H1 (cell line): ENCODE measurements around the gene TMEM163. TPM values are rescaled to one million over a fixed set of nuclear protein-coding genes. Genes with fewer than 3 reads are reported as not detected.

ENCODE experiments used
- CTCF ChIA-PET: fragments of 300-600 bp; sonication (Branson Sonifier 250); formaldehyde crosslinking; loops from one replicate; lab custom pipeline; 2021; ENCODE audit not compliant: partially characterized antibody; lab: Charles Lee
- POLR2A ChIA-PET: fragments of 300-600 bp; sonication (Branson Sonifier 250); formaldehyde crosslinking; loops from one replicate; lab custom pipeline; 2021; ENCODE audit warnings: inconsistent platforms; ENCODE audit not compliant: partially characterized antibody; lab: Charles Lee
- DNase-seq, 2 experiments: peaks; one replicate each; pipeline versions ENCODE4 v3.0.0 to v3.0.0-alpha.2; 2010 to 2022; ENCODE audit warnings: low spot score in 2 of 2, low read depth in 1 of 2, mixed read lengths in 1 of 2
- FAIRE-seq: peaks from 2 replicates; lab custom pipeline; 2011; peaks lifted over from hg19 to GRCh38; lab: Jason Lieb, UNC
- H2AFZ ChIP-seq: 2 replicates; pipeline ENCODE4 v1.8.1; 2012; ENCODE audit warnings: low read length, inconsistent platforms
- H2AK5ac ChIP-seq: 2 replicates; pipeline ENCODE4 v1.6.1; 2013; ENCODE audit warnings: low read depth, low read length
- H2BK120ac ChIP-seq: replicated peaks from 2 replicates; pipeline ENCODE3; 2013; ENCODE audit warnings: low read depth, low read length, inconsistent platforms
- H2BK12ac ChIP-seq: 2 replicates; pipeline ENCODE4 v1.6.1; 2013; ENCODE audit warnings: low read depth, low read length
- H2BK15ac ChIP-seq: 2 replicates; pipeline ENCODE4 v1.6.1; 2013; ENCODE audit warnings: low read length
- H2BK20ac ChIP-seq: 2 replicates; pipeline ENCODE4 v1.6.1; 2013; ENCODE audit warnings: low read length
- H2BK5ac ChIP-seq: 2 replicates; pipeline ENCODE4 v1.6.1; 2013; ENCODE audit warnings: low read depth, low read length
- H3K14ac ChIP-seq: 2 replicates; pipeline ENCODE4 v1.6.1; 2013; ENCODE audit warnings: inconsistent platforms; ENCODE audit not compliant: insufficient read length
- H3K18ac ChIP-seq: 2 replicates; pipeline ENCODE4 v1.6.1; 2013; ENCODE audit warnings: low read length; ENCODE audit errors: extremely low read depth
- H3K23ac ChIP-seq: 2 replicates; pipeline ENCODE4 v1.6.1; 2013; ENCODE audit warnings: inconsistent platforms; ENCODE audit not compliant: insufficient read length
- H3K23me2 ChIP-seq: 2 replicates; pipeline ENCODE4 v1.6.1; 2013; ENCODE audit warnings: low read depth, low read length
- H3K27ac ChIP-seq: 2 replicates; pipeline ENCODE4 v1.6.1; 2011; ENCODE audit warnings: low read depth, low read length, inconsistent platforms
- H3K27me3 ChIP-seq, 4 experiments: replicated peaks in 1 of 4; 1 replicate in 1 of 4; 2 replicates in 3 of 4; pipeline versions ENCODE4 v1.6.1 to v1.8.1; 2011 to 2013; ENCODE audit warnings: low read length in 3 of 4, mild to moderate bottlenecking in 3 of 4, inconsistent platforms in 2 of 4, mixed read lengths in 2 of 4, moderate library complexity in 1 of 4; ENCODE audit not compliant: control insufficient read depth in 3 of 4, insufficient read depth in 3 of 4; ENCODE audit errors: extremely low read depth in 1 of 4
- H3K36me3 ChIP-seq, 4 experiments: 2 replicates each; pipeline versions ENCODE4 v1.6.1 to v1.8.1; 2011 to 2013; ENCODE audit warnings: mild to moderate bottlenecking in 4 of 4, low read length in 3 of 4, moderate library complexity in 2 of 4, control low read depth in 1 of 4, inconsistent platforms in 1 of 4; ENCODE audit not compliant: insufficient read depth in 4 of 4, control insufficient read depth in 2 of 4
- H3K4ac ChIP-seq: replicated peaks from 2 replicates; pipeline ENCODE3; 2013; ENCODE audit warnings: low read length, low read depth, mixed read lengths, inconsistent platforms; ENCODE audit not compliant: insufficient read length
- H3K4me1 ChIP-seq, 4 experiments: replicated peaks in 1 of 4; 1 replicate in 1 of 4; 2 replicates in 3 of 4; pipeline versions ENCODE4 v1.6.1 to v1.8.1; 2011 to 2013; ENCODE audit warnings: low read length in 3 of 4, inconsistent platforms in 2 of 4, mixed read lengths in 1 of 4; ENCODE audit not compliant: insufficient read depth in 4 of 4, control insufficient read depth in 3 of 4
- H3K4me2 ChIP-seq, 2 experiments: 2 replicates each; pipeline versions ENCODE4 v1.6.1 to v1.8.1; 2011 to 2013; ENCODE audit warnings: low read depth in 2 of 2, low read length in 2 of 2, control low read depth in 1 of 2, inconsistent platforms in 1 of 2, mild to moderate bottlenecking in 1 of 2; ENCODE audit not compliant: insufficient read depth in 1 of 2
- H3K4me3 ChIP-seq, 4 experiments: fragments of 200-600, 300-600 bp in 1 of 4; sonication (generic), shearing (Covaris generic), sonication (Bioruptor Twin) in 1 of 4; 2 replicates each; pipeline versions ENCODE4 v1.5.1 to v1.8.1; 2011 to 2016; ENCODE audit warnings: low read length in 4 of 4, low read depth in 3 of 4, control low read depth in 2 of 4, inconsistent platforms in 2 of 4, mild to moderate bottlenecking in 2 of 4, mixed read lengths in 1 of 4, moderate library complexity in 1 of 4; ENCODE audit not compliant: insufficient read depth in 2 of 4; ENCODE audit errors: extremely low read depth in 1 of 4
- H3K56ac ChIP-seq: replicated peaks from 2 replicates; pipeline ENCODE3; 2013; ENCODE audit warnings: low read depth, mild to moderate bottlenecking, mixed read lengths, low read length, inconsistent platforms; ENCODE audit not compliant: insufficient read length
- H3K79me1 ChIP-seq: 2 replicates; pipeline ENCODE4 v1.6.1; 2013; ENCODE audit warnings: low read depth, low read length, control low read depth
- H3K79me2 ChIP-seq, 2 experiments: 2 replicates each; pipeline versions ENCODE4 v1.6.1 to v1.8.1; 2012 to 2013; ENCODE audit warnings: low read length in 2 of 2, mild to moderate bottlenecking in 2 of 2, inconsistent platforms in 1 of 2; ENCODE audit not compliant: insufficient read depth in 2 of 2, control insufficient read depth in 1 of 2
- H3K9ac ChIP-seq, 4 experiments: replicated peaks in 1 of 4; 1 replicate in 1 of 4; 2 replicates in 3 of 4; pipeline versions ENCODE4 v1.6.1 to v1.8.1; 2011 to 2013; ENCODE audit warnings: low read depth in 3 of 4, low read length in 3 of 4, control low read depth in 2 of 4, mild to moderate bottlenecking in 2 of 4, moderate library complexity in 2 of 4, inconsistent platforms in 1 of 4; ENCODE audit errors: extremely low read depth in 1 of 4
- H3K9me3 ChIP-seq, 2 experiments: 2 replicates each; pipeline versions ENCODE4 v1.6.1 to v1.8.1; 2012 to 2013; ENCODE audit warnings: mild to moderate bottlenecking in 2 of 2, moderate library complexity in 2 of 2, control low read depth in 1 of 2, inconsistent platforms in 1 of 2, low read depth in 1 of 2, low read length in 1 of 2, mixed read lengths in 1 of 2; ENCODE audit not compliant: insufficient read depth in 2 of 2
- H4K20me1 ChIP-seq, 2 experiments: replicated peaks in 1 of 2; 2 replicates each; pipeline versions ENCODE3 to v1.8.1; 2011 to 2013; ENCODE audit warnings: inconsistent platforms in 2 of 2, low read length in 2 of 2, mild to moderate bottlenecking in 1 of 2; ENCODE audit not compliant: insufficient read depth in 2 of 2, control insufficient read depth in 1 of 2
- H4K5ac ChIP-seq: 2 replicates; pipeline ENCODE4 v1.6.1; 2013; ENCODE audit warnings: low read length, low read depth, mixed read lengths, inconsistent platforms; ENCODE audit not compliant: insufficient read length
- H4K8ac ChIP-seq: 2 replicates; pipeline ENCODE4 v1.8.0; 2013; ENCODE audit warnings: mild to moderate bottlenecking, moderate library complexity, low read length, inconsistent platforms; ENCODE audit not compliant: insufficient read depth; ENCODE audit errors: extremely low read depth
- H4K91ac ChIP-seq: replicated peaks from 2 replicates; pipeline ENCODE3; 2013; ENCODE audit warnings: low read length, mixed read lengths, inconsistent platforms; ENCODE audit not compliant: insufficient read length
- EP300 ChIP-seq, 2 experiments: IDR thresholded peaks; 1 replicate in 1 of 2; 2 replicates in 1 of 2; pipeline ENCODE4 v1.6.1; 2011 to 2012; ENCODE audit warnings: low read depth in 2 of 2, low read length in 2 of 2, mild to moderate bottlenecking in 2 of 2, borderline replicate concordance in 1 of 2, inconsistent platforms in 1 of 2, moderate library complexity in 1 of 2
- EZH2 ChIP-seq: fragments of 200-600 bp; sonication (generic); IDR thresholded peaks from 2 replicates; pipeline ENCODE4 v1.7.1; 2012; ENCODE audit warnings: low read depth, mild to moderate bottlenecking, moderate library complexity, low read length, inconsistent platforms; ENCODE audit not compliant: severe bottlenecking
- GTF2F1 ChIP-seq: IDR thresholded peaks from 2 replicates; pipeline ENCODE4 v1.6.1; 2012; ENCODE audit warnings: low read depth, low read length, improper control_type of control experiment, borderline replicate concordance
- JUND ChIP-seq: IDR thresholded peaks from 2 replicates; pipeline ENCODE4 v1.6.1; 2011; ENCODE audit warnings: mild to moderate bottlenecking, improper control_type of control experiment, low read length
- POLR2AphosphoS5 ChIP-seq: IDR thresholded peaks from 2 replicates; pipeline ENCODE4 v1.6.1; 2011; ENCODE audit warnings: low read depth, low read length
- POU5F1 ChIP-seq: IDR thresholded peaks from 2 replicates; pipeline ENCODE4 v1.6.1; 2011; ENCODE audit warnings: low read depth, mild to moderate bottlenecking, low read length, moderate library complexity
- RBBP5 ChIP-seq: IDR thresholded peaks from 2 replicates; pipeline ENCODE4 v1.7.1; 2012; ENCODE audit warnings: low read depth, mild to moderate bottlenecking, inconsistent platforms, low read length, moderate library complexity, borderline replicate concordance
- RNF2 ChIP-seq: fragments of 200-900, 300-1000 bp; sonication (generic); IDR thresholded peaks from 2 replicates; pipeline ENCODE4 v1.7.1; 2016; ENCODE audit warnings: borderline replicate concordance, low read depth, mild to moderate bottlenecking, antibody characterized with exemption, low read length; ENCODE audit not compliant: poor library complexity, severe bottlenecking; ENCODE audit errors: missing control alignments
- SAP30 ChIP-seq: fragments of 300-600 bp; sonication (generic); IDR thresholded peaks from 2 replicates; pipeline ENCODE4 v1.7.1; 2012; ENCODE audit warnings: low read length, moderate library complexity, mild to moderate bottlenecking, inconsistent platforms; ENCODE audit not compliant: insufficient read depth, insufficient replicate concordance
- SP2 ChIP-seq: IDR thresholded peaks from 2 replicates; pipeline ENCODE4 v1.6.1; 2012; ENCODE audit warnings: mild to moderate bottlenecking, low read length, inconsistent platforms
- ZNF274 ChIP-seq: IDR thresholded peaks from 2 replicates; pipeline ENCODE4 v1.7.0; 2012; ENCODE audit warnings: low read length, borderline replicate concordance; ENCODE audit errors: extremely low read depth
- WGBS, 2 experiments: shearing (Covaris generic) in 1 of 2; methylation state at CpG; one replicate each; pipeline versions ENCODE4 v1.1.6 to v1.1.7; 2013 to 2015; ENCODE audit warnings: low lambda C conversion rate in 2 of 2, mixed read lengths in 2 of 2, inconsistent platforms in 1 of 2, low coverage in 1 of 2, missing lambda C conversion rate in 1 of 2; ENCODE audit not compliant: insufficient replicate concordance in 2 of 2, insufficient coverage in 1 of 2, insufficient read length in 1 of 2; ENCODE audit errors: extremely low coverage in 1 of 2, missing lambda C conversion rate in 1 of 2; 5-methylcytosine and 5-hydroxymethylcytosine counted together
- polyA plus RNA-seq, 7 experiments: library from polyadenylated mRNA; depleted of rRNA in 3 of 7; stranded (reverse) in 5 of 7; unstranded in 2 of 7; fragments of >200 nt in 5 of 7; fragments of 200-250 nt in 2 of 7; gene quantifications; 1 replicate in 5 of 7; 2 replicates in 1 of 7; 4 replicates in 1 of 7; pipeline versions ENCODE4 v1.2.1 to v1.2.3, GENCODE V29; 2011 to 2013; ENCODE audit warnings: missing spikeins in 2 of 7, mixed read lengths in 2 of 7
- total RNA-seq: library from RNA; stranded (reverse); fragmentation: NEBNext Ultra II Directional; extraction: Animal tissue kit (Norgen Biotek cat#: 25700); gene quantifications from 2 replicates; pipeline ENCODE4 v1.2.1, GENCODE V29; 2021

TMEM163 gene
- total and polyA plus RNA-seq, 2 of the 8 experiments (the other 6 are each of a cell fraction or from before 2014, with no cell fraction given) = 2.8 to 3.2 TPM

GRCh38 chr2:134457765-134458472 lies 260.9 kb downstream of the TMEM163 start:
- no peak overlapping the region for H2BK12ac ChIP-seq
- ChIA-PET POLR2A (no interaction called here), CTCF (interaction anchor here (0.8 to 0.9 kb wide), 2 partner anchors 252 to 441 kb away, joined by 3 read pairs; no protein-coding TSS in a partner anchor)
- H3K9ac ChIP-seq = no peak overlapping the region
- no peak overlapping the region for H3K56ac ChIP-seq
- H2AK5ac ChIP-seq = no peak overlapping the region
- H4K91ac ChIP-seq = no peak overlapping the region
- no peaks in the 10 kb centered on the region for H3K27me3 ChIP-seq
- no peaks in the 10 kb centered on the region for H3K79me1 ChIP-seq
- FAIRE-seq = no peak
- no peaks in the 10 kb centered on the region for H3K23me2 ChIP-seq
- no peak overlapping the region for H4K8ac ChIP-seq
- no peak overlapping the region for H2AFZ ChIP-seq
- H3K9me3 ChIP-seq = no peaks in the 10 kb centered on the region
- H3K4ac ChIP-seq = no peak overlapping the region
- H4K5ac ChIP-seq = no peak overlapping the region
- WGBS, 2 experiments = 87% methylated on average over 18 of the region's 18 CpGs; no CpG with 5 or more reads in 1 of the 2 experiments
- H3K4me3 ChIP-seq = no peak overlapping the region
- H2BK120ac ChIP-seq = no peak overlapping the region
- no peak overlapping the region for H3K4me2 ChIP-seq
- H2BK20ac ChIP-seq = no peak overlapping the region
- no peak overlapping the region for H2BK5ac ChIP-seq
- H4K20me1 ChIP-seq = no peaks in the 10 kb centered on the region
- H2BK15ac ChIP-seq = no peak overlapping the region
- no peak overlapping the region for H3K23ac ChIP-seq
- H3K27ac ChIP-seq = no peak overlapping the region
- no peaks in the 10 kb centered on the region for H3K79me2 ChIP-seq
- H3K14ac ChIP-seq = no peak overlapping the region
- peaks cover 0 to 4% (median 0%) of the 10 kb centered on the region in 4 experiments; a peak in 3 of 7 replicates for H3K4me1 ChIP-seq
- no peak overlapping the region for H3K18ac ChIP-seq
- DNase-seq = no peak
- H3K36me3 ChIP-seq = no peaks in the 10 kb centered on the region; a peak in 2 of 8 replicates
- TF ChIP-seq GTF2F1 (no peak), ZNF274 (no peak), JUND (no peak), SP2 (no peak), EZH2 (no peak), POLR2AphosphoS5 (no peak), POU5F1 (no peak), EP300 (IDR thresholded peaks at IDR 0.05; ENCODE audit: borderline replicate concordance in 1 of 2, low read depth in 2 of 2, low read length in 2 of 2) (no peak), SAP30 (no peak), RBBP5 (no peak), RNF2 (no peak)
